Muscle layer of colon (tissue), 2 donors: ENCODE measurements around the gene ERGIC2.

Experiments
- H3K27ac ChIP-seq: one replicate; pipeline ENCODE4 v1.7.0; 2013; ENCODE audit warnings: low read depth, mild to moderate bottlenecking, low read length, moderate library complexity
- H3K27me3 ChIP-seq, 2 donors: one replicate each; pipeline ENCODE4 v1.7.0; 2013; ENCODE audit warnings: low read length in 2 of 2, mild to moderate bottlenecking in 2 of 2; ENCODE audit not compliant: insufficient read depth in 2 of 2, control insufficient read depth in 1 of 2
- H3K36me3 ChIP-seq: one replicate; pipeline ENCODE4 v1.7.0; 2013; ENCODE audit warnings: mild to moderate bottlenecking, low read length; ENCODE audit not compliant: insufficient read depth
- H3K4me1 ChIP-seq: one replicate; pipeline ENCODE4 v1.7.0; 2013; ENCODE audit warnings: mild to moderate bottlenecking, low read length; ENCODE audit not compliant: insufficient read depth
- H3K4me3 ChIP-seq, 2 donors: one replicate each; pipeline ENCODE4 v1.7.0; 2013; ENCODE audit warnings: low read length in 2 of 2, low read depth in 1 of 2, mild to moderate bottlenecking in 1 of 2, moderate library complexity in 1 of 2
- H3K9ac ChIP-seq: one replicate; pipeline ENCODE4 v1.7.0; 2013; ENCODE audit warnings: low read length
- H3K9me3 ChIP-seq: one replicate; pipeline ENCODE4 v1.7.0; 2013; ENCODE audit warnings: mild to moderate bottlenecking, low read length
- donor health status: abdominal sarcoma.
- donor health status: Adenocarcinoma of cecum.

The ERGIC2 gene, protein sequence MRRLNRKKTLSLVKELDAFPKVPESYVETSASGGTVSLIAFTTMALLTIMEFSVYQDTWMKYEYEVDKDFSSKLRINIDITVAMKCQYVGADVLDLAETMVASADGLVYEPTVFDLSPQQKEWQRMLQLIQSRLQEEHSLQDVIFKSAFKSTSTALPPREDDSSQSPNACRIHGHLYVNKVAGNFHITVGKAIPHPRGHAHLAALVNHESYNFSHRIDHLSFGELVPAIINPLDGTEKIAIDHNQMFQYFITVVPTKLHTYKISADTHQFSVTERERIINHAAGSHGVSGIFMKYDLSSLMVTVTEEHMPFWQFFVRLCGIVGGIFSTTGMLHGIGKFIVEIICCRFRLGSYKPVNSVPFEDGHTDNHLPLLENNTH

GRCh38 chr12:29380536-29381523 is at the start of gene ERGIC2:
Gene ERGIC2 (minus strand): TSS chr12:29381172. CDS start chr12:29371633, 9,539 bp downstream.
- H3K27me3 ChIP-seq: no peaks in the 10 kb centered on the region
- peak within 1 kb of the TSS; percentile 100 for H3K4me3 ChIP-seq
- no peaks in the 10 kb centered on the region for H3K9me3 ChIP-seq
- no peaks in the 10 kb centered on the region for H3K36me3 ChIP-seq
- H3K4me1 ChIP-seq: peaks cover 10% of the 10 kb centered on the region
- H3K9ac ChIP-seq: peak within 1 kb of the TSS; percentile 97
- peak within 1 kb of the TSS; percentile 95 for H3K27ac ChIP-seq

- Histone ChIP-seq H3K36me3 (no peaks in the 10 kb centered on the region), H3K9ac (no peak overlapping the region), H3K4me1 (no peaks in the 10 kb centered on the region), H3K27me3 (no peaks in the 10 kb centered on the region), H3K4me3 (no peak overlapping the region), H3K27ac (no peak overlapping the region), H3K9me3 (no peaks in the 10 kb centered on the region)
Observed at GRCh38 chr12:29430716-29431044, 49.7 kb upstream of the ERGIC2 start.

DNA sequence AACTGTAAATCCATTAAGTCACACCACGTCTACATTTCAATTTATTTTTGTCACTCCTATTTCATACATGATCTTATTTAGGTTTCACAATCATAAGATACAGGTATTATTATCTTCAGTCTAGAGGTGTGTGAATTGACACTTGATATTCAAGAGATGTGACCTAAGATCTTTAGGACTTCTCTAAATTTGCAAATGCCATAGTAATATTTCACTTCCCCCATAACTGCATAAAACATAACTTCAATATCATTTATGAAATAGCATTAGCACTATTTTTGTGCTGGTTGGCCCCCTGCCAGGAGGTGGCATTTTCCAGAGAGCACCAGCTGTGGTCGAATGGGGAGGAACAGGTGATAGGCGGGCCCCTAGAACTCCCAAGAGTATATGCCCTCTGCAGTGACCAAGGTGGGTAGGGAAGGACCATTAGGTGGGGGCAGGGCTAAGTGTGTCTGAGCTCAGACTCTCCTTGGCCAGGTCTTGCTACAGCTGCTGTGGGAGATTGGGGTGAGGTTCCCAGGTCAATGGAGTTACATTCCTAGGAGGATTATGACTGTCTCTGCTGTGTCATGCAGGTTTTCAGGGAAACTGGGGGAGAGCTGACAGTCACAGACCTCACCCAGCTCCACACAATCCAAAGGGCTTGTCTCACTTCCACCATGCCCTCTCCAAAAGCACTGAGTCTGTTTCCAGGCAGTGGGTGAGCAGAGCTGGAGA is 49.2 kb upstream of the ERGIC2 start:
- Histone ChIP-seq H3K9me3 (no peaks in the 10 kb centered on the region), H3K4me3 (no peak overlapping the region), H3K27me3 (no peaks in the 10 kb centered on the region), H3K36me3 (no peaks in the 10 kb centered on the region), H3K9ac (no peak overlapping the region), H3K4me1 (no peaks in the 10 kb centered on the region), H3K27ac (no peak overlapping the region)

- Histone ChIP-seq H3K4me3 (no peak overlapping the region), H3K36me3 (no peaks in the 10 kb centered on the region), H3K27me3 (no peaks in the 10 kb centered on the region), H3K4me1 (no peaks in the 10 kb centered on the region), H3K9ac (no peak overlapping the region), H3K9me3 (no peaks in the 10 kb centered on the region), H3K27ac (no peak overlapping the region)
Observed at GRCh38 chr12:29428633-29429032, 47.7 kb upstream of the ERGIC2 start.

- Histone ChIP-seq H3K27ac (no peak overlapping the region), H3K9me3 (no peaks in the 10 kb centered on the region), H3K4me1 (no peaks in the 10 kb centered on the region), H3K27me3 (no peaks in the 10 kb centered on the region), H3K4me3 (no peak overlapping the region), H3K9ac (no peak overlapping the region), H3K36me3 (no peaks in the 10 kb centered on the region)
Observed at GRCh38 chr12:29427964-29428363, 47.0 kb upstream of the ERGIC2 start.

- H3K4me3 ChIP-seq: no peak overlapping the region
- no peak overlapping the region for H3K27ac ChIP-seq
- H3K9me3 ChIP-seq: no peaks in the 10 kb centered on the region
- H3K36me3 ChIP-seq: no peaks in the 10 kb centered on the region
- no peaks in the 10 kb centered on the region for H3K4me1 ChIP-seq
- H3K9ac ChIP-seq: no peak overlapping the region
- H3K27me3 ChIP-seq: no peaks in the 10 kb centered on the region
Observed at GRCh38 chr12:29426498-29426897, 45.5 kb upstream of the ERGIC2 start.

- H3K27ac ChIP-seq: no peak overlapping the region
- no peak overlapping the region for H3K9ac ChIP-seq
- no peaks in the 10 kb centered on the region for H3K36me3 ChIP-seq
- no peaks in the 10 kb centered on the region for H3K9me3 ChIP-seq
- no peaks in the 10 kb centered on the region for H3K27me3 ChIP-seq
- H3K4me3 ChIP-seq: no peak overlapping the region
- H3K4me1 ChIP-seq: no peaks in the 10 kb centered on the region
Observed at GRCh38 chr12:29425722-29426121, 44.8 kb upstream of the ERGIC2 start.

- Histone ChIP-seq H3K27ac (no peak overlapping the region), H3K4me1 (no peaks in the 10 kb centered on the region), H3K4me3 (no peak overlapping the region), H3K27me3 (no peaks in the 10 kb centered on the region), H3K36me3 (no peaks in the 10 kb centered on the region), H3K9ac (no peak overlapping the region), H3K9me3 (no peaks in the 10 kb centered on the region)
Observed at GRCh38 chr12:29416748-29417147, 35.8 kb upstream of the ERGIC2 start.

- no peaks in the 10 kb centered on the region for H3K9me3 ChIP-seq
- H3K9ac ChIP-seq: no peak overlapping the region
- H3K4me1 ChIP-seq: no peaks in the 10 kb centered on the region
- no peak overlapping the region for H3K4me3 ChIP-seq
- no peaks in the 10 kb centered on the region for H3K27me3 ChIP-seq
- no peaks in the 10 kb centered on the region for H3K36me3 ChIP-seq
- H3K27ac ChIP-seq: no peak overlapping the region
Observed at GRCh38 chr12:29415111-29415510, 34.1 kb upstream of the ERGIC2 start.

- H3K27me3 ChIP-seq: no peaks in the 10 kb centered on the region
- H3K9ac ChIP-seq: no peak overlapping the region
- no peak overlapping the region for H3K4me3 ChIP-seq
- no peak overlapping the region for H3K27ac ChIP-seq
- no peaks in the 10 kb centered on the region for H3K9me3 ChIP-seq
- H3K36me3 ChIP-seq: no peaks in the 10 kb centered on the region
- H3K4me1 ChIP-seq: no peaks in the 10 kb centered on the region
Observed at GRCh38 chr12:29414368-29414767, 33.4 kb upstream of the ERGIC2 start.

- H3K36me3 ChIP-seq: no peaks in the 10 kb centered on the region
- no peaks in the 10 kb centered on the region for H3K4me1 ChIP-seq
- H3K4me3 ChIP-seq: no peak overlapping the region
- no peak overlapping the region for H3K27ac ChIP-seq
- no peaks in the 10 kb centered on the region for H3K9me3 ChIP-seq
- H3K9ac ChIP-seq: no peak overlapping the region
- H3K27me3 ChIP-seq: no peaks in the 10 kb centered on the region
Observed at GRCh38 chr12:29405561-29405960, 24.6 kb upstream of the ERGIC2 start.
